IMR-90 (cell line): ENCODE results near the gene ATXN7L3. TPM values are rescaled to one million over a fixed set of nuclear protein-coding genes. Genes with fewer than 3 reads are reported as not detected.

Experiments
- ATAC-seq: fragments of 200-7000 bp; cut with Tn5 transposase; 2 replicates; pipeline ENCODE4 v1.9.1; 2020; ENCODE audit warnings: low read depth, mild to moderate bottlenecking, moderate library complexity
- BruUV-seq: library from RNA; stranded (reverse); fragments of 400-500 nt; replicated peaks from 2 replicates; lab custom pipeline; 2021; lab: Mats Ljungman, UMichigan
- CTCF ChIA-PET: fragments of 300-600 bp; formaldehyde crosslinking; extraction: SDS; loops from one replicate; lab custom pipeline; 2021; ENCODE audit warnings: antibody characterized with exemption; lab: Yijun Ruan, JAX
- POLR2A ChIA-PET: fragments of 300-600 bp; sonication (Branson Sonifier 250); formaldehyde crosslinking; loops from one replicate; lab custom pipeline; 2022; ENCODE audit warnings: antibody characterized with exemption; ENCODE audit not compliant: unreplicated experiment; lab: Charles Lee
- DNase-seq: peaks from one replicate; pipeline ENCODE4 v3.0.0; 2013
- H2AFZ ChIP-seq: replicated peaks from 2 replicates; pipeline ENCODE3; 2013; ENCODE audit warnings: low read length, mild to moderate bottlenecking; ENCODE audit not compliant: poor library complexity
- H2AK5ac ChIP-seq: 2 replicates; pipeline ENCODE4 v1.6.1; 2013; ENCODE audit warnings: low read depth, low read length, inconsistent platforms
- H2AK9ac ChIP-seq: replicated peaks from 2 replicates; pipeline ENCODE3; 2013; ENCODE audit warnings: mild to moderate bottlenecking, low read depth, low read length, moderate library complexity; ENCODE audit not compliant: poor library complexity
- H2BK120ac ChIP-seq: 2 replicates; pipeline ENCODE4 v1.6.1; 2013; ENCODE audit warnings: low read depth, low read length, inconsistent platforms
- H2BK15ac ChIP-seq: 3 replicates; pipeline ENCODE4 v1.6.1; 2013; ENCODE audit warnings: low read depth, low read length, inconsistent platforms
- H2BK20ac ChIP-seq: 2 replicates; pipeline ENCODE4 v1.6.1; 2013; ENCODE audit warnings: low read depth, mild to moderate bottlenecking, inconsistent platforms, low read length, moderate library complexity
- H2BK5ac ChIP-seq: 2 replicates; pipeline ENCODE4 v1.6.1; 2013; ENCODE audit warnings: mild to moderate bottlenecking, low read depth, low read length, inconsistent platforms; ENCODE audit not compliant: poor library complexity, severe bottlenecking
- H3K14ac ChIP-seq: replicated peaks from 2 replicates; pipeline ENCODE4 v1.6.1; 2013; ENCODE audit warnings: low read depth, low read length, inconsistent platforms
- H3K18ac ChIP-seq: 2 replicates; pipeline ENCODE4 v1.6.1; 2013; ENCODE audit warnings: low read depth, low read length, control low read depth
- H3K23ac ChIP-seq: 2 replicates; pipeline ENCODE4 v1.6.1; 2013; ENCODE audit warnings: low read depth, low read length, inconsistent platforms
- H3K27ac ChIP-seq: 2 replicates; pipeline ENCODE4 v1.5.1; 2013; ENCODE audit warnings: mild to moderate bottlenecking, control low read depth, low read length; ENCODE audit not compliant: insufficient read depth
- H3K27me3 ChIP-seq: 2 replicates; pipeline ENCODE4 v1.6.1; 2013; ENCODE audit warnings: low read length; ENCODE audit not compliant: control insufficient read depth, insufficient read depth
- H3K36me3 ChIP-seq: 2 replicates; pipeline ENCODE4 v1.6.1; 2013; ENCODE audit warnings: low read length, mixed read lengths; ENCODE audit not compliant: control insufficient read depth, insufficient read depth
- H3K4ac ChIP-seq: 2 replicates; pipeline ENCODE4 v1.6.1; 2013; ENCODE audit warnings: low read depth, low read length, inconsistent platforms
- H3K4me1 ChIP-seq: 2 replicates; pipeline ENCODE4 v1.6.1; 2013; ENCODE audit warnings: low read length, mixed read lengths; ENCODE audit not compliant: control insufficient read depth, insufficient read depth
- H3K4me2 ChIP-seq: 2 replicates; pipeline ENCODE4 v1.6.1; 2013; ENCODE audit warnings: low read depth, mild to moderate bottlenecking, control low read depth, low read length, moderate library complexity
- H3K4me3 ChIP-seq: 2 replicates; pipeline ENCODE4 v1.5.1; 2013; ENCODE audit warnings: low read depth, mild to moderate bottlenecking, control low read depth, low read length, moderate library complexity; ENCODE audit not compliant: insufficient read depth
- H3K56ac ChIP-seq: 2 replicates; pipeline ENCODE4 v1.6.1; 2013; ENCODE audit warnings: low read length, inconsistent platforms; ENCODE audit not compliant: insufficient read depth; ENCODE audit errors: extremely low read depth
- H3K79me1 ChIP-seq, 2 experiments: 2 replicates each; pipeline ENCODE4 v1.6.1; 2013; ENCODE audit warnings: low read length in 2 of 2, inconsistent platforms in 1 of 2, low read depth in 1 of 2
- H3K9ac ChIP-seq: 2 replicates; pipeline ENCODE4 v1.6.1; 2013; ENCODE audit warnings: low read depth, low read length, control low read depth
- H3K9me1 ChIP-seq: 2 replicates; pipeline ENCODE4 v1.6.1; 2013; ENCODE audit warnings: low read length, inconsistent platforms; ENCODE audit not compliant: insufficient read depth
- H3K9me3 ChIP-seq: 2 replicates; pipeline ENCODE4 v1.6.1; 2013; ENCODE audit warnings: low read length; ENCODE audit not compliant: control insufficient read depth, insufficient read depth
- H4K20me1 ChIP-seq: 2 replicates; pipeline ENCODE4 v1.6.1; 2013; ENCODE audit warnings: low read length, inconsistent platforms; ENCODE audit not compliant: insufficient read depth
- H4K5ac ChIP-seq: 2 replicates; pipeline ENCODE4 v1.6.1; 2013; ENCODE audit warnings: mild to moderate bottlenecking, low read depth, low read length, control low read depth
- H4K8ac ChIP-seq, 2 experiments: 2 replicates each; pipeline ENCODE4 v1.6.1; 2013; ENCODE audit warnings: low read depth in 2 of 2, low read length in 2 of 2, control low read depth in 1 of 2, inconsistent platforms in 1 of 2
- H4K91ac ChIP-seq: 2 replicates; pipeline ENCODE4 v1.6.1; 2013; ENCODE audit warnings: low read depth, low read length, inconsistent platforms; ENCODE audit not compliant: insufficient read depth
- BHLHE40 ChIP-seq: fragments of 150-350 bp; IDR thresholded peaks from 2 replicates; pipeline ENCODE4 v1.6.1; 2016; ENCODE audit warnings: mild to moderate bottlenecking, low read depth, low read length
- CEBPB ChIP-seq: IDR thresholded peaks from 2 replicates; pipeline ENCODE4 v1.6.1; 2012; ENCODE audit warnings: low read depth, low read length, improper control_type of control experiment
- CHD1 ChIP-seq: IDR thresholded peaks from 2 replicates; pipeline ENCODE4 v1.6.1; 2012; ENCODE audit warnings: low read depth, low read length, improper control_type of control experiment
- CTCF ChIP-seq: conservative IDR thresholded peaks from 2 replicates; pipeline ENCODE4 v1.5.1; 2012; ENCODE audit warnings: mild to moderate bottlenecking, low read depth, low read length, improper control_type of control experiment
- ELK1 ChIP-seq: fragments of 150-350 bp; IDR thresholded peaks from 2 replicates; pipeline ENCODE4 v1.6.1; 2016; ENCODE audit warnings: low read depth, mild to moderate bottlenecking, low read length, moderate library complexity, borderline replicate concordance
- FOS ChIP-seq: fragments of 150-350 bp; IDR thresholded peaks from 2 replicates; pipeline ENCODE4 v1.6.1; 2016; ENCODE audit warnings: low read depth, low read length
- MAFK ChIP-seq: IDR thresholded peaks from 2 replicates; pipeline ENCODE4 v1.6.1; 2012; ENCODE audit warnings: low read depth, low read length, improper control_type of control experiment
- MAZ ChIP-seq: IDR thresholded peaks from 2 replicates; pipeline ENCODE4 v1.6.1; 2012; ENCODE audit warnings: low read depth, mild to moderate bottlenecking, low read length, improper control_type of control experiment, moderate library complexity, borderline replicate concordance
- MXI1 ChIP-seq: IDR thresholded peaks from 2 replicates; pipeline ENCODE4 v1.6.1; 2012; ENCODE audit warnings: low read depth, mild to moderate bottlenecking, low read length, moderate library complexity, borderline replicate concordance
- NFE2L2 ChIP-seq: fragments of 150-350 bp; IDR thresholded peaks from 2 replicates; pipeline ENCODE4 v1.6.1; 2016; ENCODE audit warnings: low read depth, mild to moderate bottlenecking, low read length
- POLR2A ChIP-seq: IDR thresholded peaks from 2 replicates; pipeline ENCODE4 v1.6.1; 2012; ENCODE audit warnings: mild to moderate bottlenecking, low read depth, low read length
- RAD21 ChIP-seq: IDR thresholded peaks from 2 replicates; pipeline ENCODE4 v1.6.1; 2012; ENCODE audit warnings: low read length, improper control_type of control experiment
- RCOR1 ChIP-seq: IDR thresholded peaks from 2 replicates; pipeline ENCODE4 v1.6.1; 2012; ENCODE audit warnings: mild to moderate bottlenecking, low read length, improper control_type of control experiment; ENCODE audit not compliant: insufficient replicate concordance
- RFX5 ChIP-seq: IDR thresholded peaks from 2 replicates; pipeline ENCODE4 v1.8.0; 2012; ENCODE audit warnings: low read depth, mild to moderate bottlenecking, low read length, moderate library complexity
- SMC3 ChIP-seq: fragments of 150-350 bp; IDR thresholded peaks from 2 replicates; pipeline ENCODE4 v1.6.1; 2016; ENCODE audit warnings: low read depth, mild to moderate bottlenecking, antibody characterized with exemption, low read length, moderate library complexity
- USF2 ChIP-seq: fragments of 150-350 bp; IDR thresholded peaks from 2 replicates; pipeline ENCODE4 v1.6.1; 2017; ENCODE audit warnings: mild to moderate bottlenecking, antibody characterized with exemption, low read length, low read depth
- WGBS, 2 experiments: methylation state at CpG; one replicate each; pipeline versions ENCODE4 v1.1.5 to v1.1.7; 2013; ENCODE audit warnings: missing lambda C conversion rate in 2 of 2; ENCODE audit not compliant: insufficient read length in 1 of 2; ENCODE audit errors: extremely low coverage in 2 of 2; 5-methylcytosine and 5-hydroxymethylcytosine counted together
- dilution Hi-C: fragments of 300-500 bp; cut with HindIII; formaldehyde crosslinking; loops from one replicate; pipeline ENCODE4 v1.14.3; 2018; ENCODE audit warnings: low sequenced_read_pairs; ENCODE audit not compliant: unreplicated experiment
- in situ Hi-C: fragments of 300-500 bp; cut with MboI; formaldehyde crosslinking; loops from 3 replicates; pipeline ENCODE4 v1.14.3; 2019; ENCODE audit warnings: low sequenced_read_pairs, inconsistent platforms, mixed read lengths
- intact Hi-C: fragments of 100-400 bp; cut with micrococcal nuclease; formaldehyde crosslinking; loops from 2 replicates; pipeline ENCODE4 v1.10.0; 2022
- polyA plus RNA-seq, 3 experiments: library from polyadenylated mRNA; depleted of rRNA; stranded (reverse); fragments of >200 nt; gene quantifications; 2 replicates each; pipeline ENCODE4 v1.2.3, GENCODE V29; 2012; ENCODE audit warnings: low replicate concordance in 1 of 3
- total RNA-seq: library from RNA; depleted of rRNA; stranded (reverse); fragments of >200 nt; gene quantifications from 2 replicates; pipeline ENCODE4 v1.2.3, GENCODE V29; 2012

ATXN7L3 gene
- total and polyA plus RNA-seq, 2 of the 4 experiments (the other 2 are of a cell fraction) = 17.2 to 40.9 TPM

- H3K4me1 ChIP-seq = peaks cover 8% of the 10 kb centered on the region
- dilution Hi-C loops = no loop called here
Measured at GRCh38 chr17:44174427-44174826, 25.3 kb downstream of the ATXN7L3 start.

More at GRCh38 chr17:44174427-44174826, 25.3 kb downstream of the ATXN7L3 start:
- no TSS peak for BruUV-seq
- Histone ChIP-seq H2BK120ac (no peak overlapping the region), H3K14ac (no peak overlapping the region), H3K9me3 (no peaks in the 10 kb centered on the region), H2AK9ac (no peak overlapping the region), H3K56ac (no peak overlapping the region), H2AK5ac (no peak overlapping the region), H2BK15ac (no peak overlapping the region), H3K4me2 (no peak overlapping the region), H3K36me3 (peaks cover 17% of the 10 kb centered on the region), H3K4me3 (no peak overlapping the region), H3K4ac (no peak overlapping the region), H2BK20ac (no peak overlapping the region), H3K18ac (no peak overlapping the region), H3K9me1 (peaks cover 3% of the 10 kb centered on the region; the same call in 1 of the 2 replicates), H2AFZ (no peak overlapping the region), H4K5ac (no peak overlapping the region), H3K23ac (no peak overlapping the region), H2BK5ac (no peak overlapping the region), H3K79me1 (peaks cover 2 to 17% of the 10 kb centered on the region in 2 experiments; a peak in 1 of 4 replicates), H3K27ac (no peak overlapping the region), H3K9ac (no peak overlapping the region), H4K8ac (no peak overlapping the region), H3K27me3 (no peaks in the 10 kb centered on the region), H4K91ac (no peak overlapping the region), H4K20me1 (peaks cover 3% of the 10 kb centered on the region; the same call in 1 of the 2 replicates)
- no peak for ATAC-seq
- intact Hi-C loops (no loop called here), in situ Hi-C loops (no loop called here)
- ChIA-PET CTCF (interaction anchor here (0.6 kb wide), 1 partner anchor 830 kb away, joined by 3 read pairs; no protein-coding TSS in a partner anchor), POLR2A (no interaction called here)
- no peak for TF ChIP-seq MXI1
- no peak for TF ChIP-seq CEBPB
- no peak for TF ChIP-seq CTCF
- no peak for TF ChIP-seq POLR2A
- TF ChIP-seq ELK1 = no peak
- no peak for TF ChIP-seq NFE2L2
- no peak for TF ChIP-seq RFX5
- no peak for TF ChIP-seq MAFK
- no peak for TF ChIP-seq FOS
- no peak for TF ChIP-seq RCOR1
- no peak for TF ChIP-seq CHD1
- TF ChIP-seq SMC3 = no peak
- no peak for TF ChIP-seq USF2
- TF ChIP-seq MAZ = no peak
- no peak for TF ChIP-seq RAD21
- no peak for TF ChIP-seq BHLHE40
- DNase-seq = no peak
- no CpG with 5 or more reads among the region's 2 CpGs for WGBS, 2 experiments
